H1 (cell line): ENCODE data around the gene APLP1. TPM values are rescaled to one million over a fixed set of nuclear protein-coding genes. Genes with fewer than 3 reads are reported as not detected.
A peak's percentile ranks its signal among the peaks of the same experiment; 100 is the strongest.

Experiments
- ATF2 ChIP-seq: IDR thresholded peaks from 2 replicates; pipeline ENCODE4 v1.6.1; 2012; ENCODE audit warnings: low read length, inconsistent platforms
- CBX5 ChIP-seq: fragments of 300-800, 300-1000 bp; sonication (generic); IDR thresholded peaks from 2 replicates; pipeline ENCODE4 v1.7.1; 2016; ENCODE audit warnings: antibody characterized with exemption, low read length, low read depth
- CBX8 ChIP-seq: fragments of 300-800, 300-1000 bp; sonication (generic); IDR thresholded peaks from 2 replicates; pipeline ENCODE4 v1.7.1; 2016; ENCODE audit warnings: low read depth, low read length, borderline replicate concordance
- CREB1 ChIP-seq: IDR thresholded peaks from 2 replicates; pipeline ENCODE4 v1.6.1; 2012; ENCODE audit warnings: inconsistent platforms
- E2F6 ChIP-seq: IDR thresholded peaks from 2 replicates; pipeline ENCODE4 v1.6.1; 2012; ENCODE audit warnings: inconsistent platforms
- FOSL1 ChIP-seq: IDR thresholded peaks from 2 replicates; pipeline ENCODE4 v1.6.1; 2011; ENCODE audit warnings: mild to moderate bottlenecking, low read depth, low read length, moderate library complexity; ENCODE audit not compliant: insufficient read depth
- GTF2F1 ChIP-seq: IDR thresholded peaks from 2 replicates; pipeline ENCODE4 v1.6.1; 2012; ENCODE audit warnings: low read depth, low read length, improper control_type of control experiment, borderline replicate concordance
- HDAC2 ChIP-seq, 2 experiments: fragments of 300-600 bp in 1 of 2; sonication (generic) in 1 of 2; IDR thresholded peaks; 2 replicates each; pipeline ENCODE4 v1.6.1; 2011 to 2012; ENCODE audit warnings: low read depth in 2 of 2, low read length in 2 of 2, mild to moderate bottlenecking in 2 of 2, moderate library complexity in 2 of 2, borderline replicate concordance in 1 of 2, inconsistent platforms in 1 of 2
- KDM1A ChIP-seq: fragments of 200-600, 300-600 bp; sonication (generic); IDR thresholded peaks from 2 replicates; pipeline ENCODE4 v1.7.1; 2016; ENCODE audit warnings: mild to moderate bottlenecking, low read length, borderline replicate concordance
- NANOG ChIP-seq: IDR thresholded peaks from 2 replicates; pipeline ENCODE4 v1.6.1; 2011; ENCODE audit warnings: low read length, low read depth, mild to moderate bottlenecking, inconsistent platforms; ENCODE audit not compliant: insufficient read depth, poor library complexity, severe bottlenecking
- RAD21 ChIP-seq, 2 experiments: IDR thresholded peaks in 1 of 2; conservative IDR thresholded peaks in 1 of 2; 2 replicates each; pipeline ENCODE4 v1.6.1; 2011; ENCODE audit warnings: low read depth in 2 of 2, low read length in 2 of 2, improper control_type of control experiment in 1 of 2, inconsistent platforms in 1 of 2, mild to moderate bottlenecking in 1 of 2, moderate library complexity in 1 of 2
- RNF2 ChIP-seq: fragments of 200-900, 300-1000 bp; sonication (generic); IDR thresholded peaks from 2 replicates; pipeline ENCODE4 v1.7.1; 2016; ENCODE audit warnings: borderline replicate concordance, low read depth, mild to moderate bottlenecking, antibody characterized with exemption, low read length; ENCODE audit not compliant: poor library complexity, severe bottlenecking; ENCODE audit errors: missing control alignments
- SIN3A ChIP-seq, 2 experiments: IDR thresholded peaks in 1 of 2; conservative IDR thresholded peaks in 1 of 2; 2 replicates each; pipeline ENCODE4 v1.6.1; 2011 to 2012; ENCODE audit warnings: low read length in 2 of 2, improper control_type of control experiment in 1 of 2, low read depth in 1 of 2, mild to moderate bottlenecking in 1 of 2
- SIRT6 ChIP-seq: IDR thresholded peaks from one replicate; pipeline ENCODE4 v1.7.1; 2012; ENCODE audit warnings: low read length, inconsistent platforms
- SP4 ChIP-seq: IDR thresholded peaks from 2 replicates; pipeline ENCODE4 v1.6.1; 2012; ENCODE audit warnings: low read length, inconsistent platforms
- SUZ12 ChIP-seq: fragments of 200-600 bp; sonication (generic); IDR thresholded peaks from 2 replicates; pipeline ENCODE4 v1.6.1; 2012; ENCODE audit warnings: mild to moderate bottlenecking, inconsistent platforms, low read length, moderate library complexity, mixed read lengths
- TBP ChIP-seq: IDR thresholded peaks from 2 replicates; pipeline ENCODE4 v1.6.1; 2011; ENCODE audit warnings: low read depth, low read length, improper control_type of control experiment
- USF2 ChIP-seq: IDR thresholded peaks from 2 replicates; pipeline ENCODE4 v1.6.1; 2011; ENCODE audit warnings: low read length, improper control_type of control experiment
- polyA plus RNA-seq, 7 experiments: library from polyadenylated mRNA; depleted of rRNA in 3 of 7; stranded (reverse) in 5 of 7; unstranded in 2 of 7; fragments of >200 nt in 5 of 7; fragments of 200-250 nt in 2 of 7; gene quantifications; 1 replicate in 5 of 7; 2 replicates in 1 of 7; 4 replicates in 1 of 7; pipeline versions ENCODE4 v1.2.1 to v1.2.3, GENCODE V29; 2011 to 2013; ENCODE audit warnings: missing spikeins in 2 of 7, mixed read lengths in 2 of 7
- total RNA-seq: library from RNA; stranded (reverse); fragmentation: NEBNext Ultra II Directional; extraction: Animal tissue kit (Norgen Biotek cat#: 25700); gene quantifications from 2 replicates; pipeline ENCODE4 v1.2.1, GENCODE V29; 2021

Gene APLP1
- total and polyA plus RNA-seq, 2 of the 8 experiments (the other 6 are each of a cell fraction or from before 2014, with no cell fraction given) = 19.9 to 22.0 TPM

- no peak for TF ChIP-seq E2F6
- peak in 1 of 2 experiments; percentile 26; a peak in 1 of 4 replicates for TF ChIP-seq RAD21 (IDR thresholded peaks at IDR 0.05 in 1 of 2, conservative IDR thresholded peaks at IDR 0.05 in 1 of 2; ENCODE audit: low read depth in 2 of 2, low read length in 2 of 2)
- TF ChIP-seq SUZ12 = no peak
- peak; percentile 100 for TF ChIP-seq SIN3A (conservative IDR thresholded peaks at IDR 0.05 in 1 of 2, IDR thresholded peaks at IDR 0.05 in 1 of 2; ENCODE audit: low read depth in 1 of 2, low read length in 2 of 2)
- TF ChIP-seq USF2 = 0 out of 2 replicates have a peak, but pooled peaks have one; percentile 35
- no peak for TF ChIP-seq CBX8
- no peak for TF ChIP-seq RNF2
- TF ChIP-seq SIRT6 = no peak
- TF ChIP-seq ATF2 = 0 out of 2 replicates have a peak, but pooled peaks have one; percentile 24
- TF ChIP-seq GTF2F1 = no peak
- no peak for TF ChIP-seq FOSL1
- TF ChIP-seq NANOG = no peak
- TF ChIP-seq KDM1A = no peak
- TF ChIP-seq SP4 = 0 out of 2 replicates have a peak, but pooled peaks have one; percentile 84
- TF ChIP-seq HDAC2 (IDR thresholded peaks at IDR 0.05; ENCODE audit: borderline replicate concordance in 1 of 2, low read depth in 2 of 2, low read length in 2 of 2) = peak; percentile 20 to 95; a peak in 2 of 4 replicates
- TF ChIP-seq CREB1 = peak; percentile 62
- TF ChIP-seq TBP = peak; percentile 23; the same call in 1 of the 2 replicates
- TF ChIP-seq CBX5 = no peak
- TF ChIP-seq, all 59 proteins: peak for 13
Measured at GRCh38 chr19:35879770-35880317, 11.5 kb downstream of the APLP1 start (continued).
